Esophagus squamous epithelium (tissue), 4 donors: Measurements from ENCODE around the gene SPDYE4.

Experiments
- CTCF ChIP-seq, 6 experiments: fragments of 450-650 bp in 4 of 6; fragments of 200-600 bp in 2 of 6; sonication (generic) in 2 of 6; IDR thresholded peaks; one replicate each; pipeline ENCODE4 v1.5.1; 2016 to 2019; ENCODE audit warnings: antibody characterized with exemption in 6 of 6, mild to moderate bottlenecking in 4 of 6, moderate library complexity in 4 of 6
- POLR2A ChIP-seq, 4 donors: fragments of 450-650 bp; IDR thresholded peaks; one replicate each; pipeline ENCODE4 v1.6.1; 2017; ENCODE audit warnings: antibody characterized with exemption in 4 of 4, mild to moderate bottlenecking in 4 of 4, moderate library complexity in 3 of 4

- TF ChIP-seq CTCF (IDR thresholded peaks at IDR 0.05) (no peak), POLR2A (IDR thresholded peaks at IDR 0.05) (no peak)
These were observed 18.5 kb upstream of the SPDYE4 start for GRCh38 chr17:8776881-8777280.
